GM23338 (cell line): ENCODE results near the gene PDE6H.

Experiments
- CREB1 ChIP-seq: fragments of 250-450 bp; sonication (Bioruptor Pico); IDR thresholded peaks from 2 replicates; pipeline ENCODE4 v1.5.0; 2020; ENCODE audit warnings: low read depth, mild to moderate bottlenecking, moderate library complexity
- CTCF ChIP-seq, 2 experiments: fragments of 200-600 bp in 1 of 2; sonication (generic) in 1 of 2; conservative IDR thresholded peaks; 2 replicates each; pipeline versions ENCODE4 v1.5.1 to v1.6.1; 2016 to 2017; ENCODE audit warnings: antibody characterized with exemption in 2 of 2, low read depth in 2 of 2, mild to moderate bottlenecking in 2 of 2, moderate library complexity in 1 of 2
- EZH2 ChIP-seq: fragments of 200-600 bp; sonication (generic); IDR thresholded peaks from one replicate; pipeline ENCODE4 v1.8.0; 2017; ENCODE audit warnings: antibody characterized with exemption, mild to moderate bottlenecking, low read depth; ENCODE audit not compliant: unreplicated experiment
- EZH2phosphoT487 ChIP-seq: fragments of 200-600 bp; sonication (generic); IDR thresholded peaks from one replicate; pipeline ENCODE4 v1.8.1; 2018; ENCODE audit warnings: antibody characterized with exemption; ENCODE audit not compliant: unreplicated experiment
- JUNB ChIP-seq: IDR thresholded peaks from one replicate; pipeline ENCODE4 v1.6.1; 2016; ENCODE audit warnings: antibody characterized with exemption; ENCODE audit not compliant: unreplicated experiment
- POLR2AphosphoS5 ChIP-seq: IDR thresholded peaks from 2 replicates; pipeline ENCODE4 v1.6.1; 2016; ENCODE audit warnings: antibody characterized with exemption, low read depth

GRCh38 chr12:14935031-14935430 is 37.8 kb upstream of the PDE6H start:
- TF ChIP-seq JUNB (no peak), CTCF (conservative IDR thresholded peaks at IDR 0.05; ENCODE audit: low read depth in 2 of 2) (no peak), POLR2AphosphoS5 (no peak), EZH2phosphoT487 (no peak), EZH2 (no peak), CREB1 (CRISPR knock-in tag) (no peak)
